HepG2 (cell line): ENCODE results near the gene ESAM. TPM values are rescaled to one million over a fixed set of nuclear protein-coding genes. Genes with fewer than 3 reads are reported as not detected.

Source experiments
- ATAC-seq: fragments of 200-7000 bp; cut with Tn5 transposase; 3 replicates; pipeline ENCODE4 v1.9.1; 2020; ENCODE audit warnings: mild to moderate bottlenecking, moderate library complexity
- BruUV-seq: library from RNA; stranded (reverse); fragments of 400-500 nt; replicated peaks from 2 replicates; lab custom pipeline; 2021; lab: Mats Ljungman, UMichigan
- CTCF ChIA-PET: fragments of 300-600 bp; formaldehyde crosslinking; extraction: SDS; loops from one replicate; lab custom pipeline; 2021; ENCODE audit warnings: low total read pairs, inconsistent platforms, low intra/inter-chr PET ratio; lab: Yijun Ruan, JAX
- POLR2A ChIA-PET: fragments of 350-600 bp; sonication (Branson Sonifier 250); formaldehyde crosslinking; loops from one replicate; lab custom pipeline; 2020; ENCODE audit warnings: antibody characterized with exemption, inconsistent platforms; lab: Yijun Ruan, JAX
- DNase-seq: peaks from one replicate; pipeline ENCODE4 v3.0.0-alpha.2; 2015; ENCODE audit warnings: low spot score
- FAIRE-seq: peaks from 3 replicates; lab custom pipeline; 2011; peaks lifted over from hg19 to GRCh38; lab: Jason Lieb, UNC
- H2AFZ ChIP-seq: one replicate; pipeline ENCODE4 v1.6.1; 2011; ENCODE audit warnings: low read length, inconsistent platforms
- H3K27ac ChIP-seq: fragments of 300-600 bp; 3 replicates; pipeline ENCODE4 v1.8.0; 2011; ENCODE audit warnings: mixed run types, mild to moderate bottlenecking, mixed read lengths, low read length, inconsistent platforms; ENCODE audit not compliant: insufficient read depth; ENCODE audit errors: extremely low read length
- H3K27me3 ChIP-seq, 2 experiments: fragments of 200-600 bp in 1 of 2; 2 replicates in 1 of 2; 3 replicates in 1 of 2; pipeline versions ENCODE4 v1.6.0 to v1.8.0; 2011; ENCODE audit warnings: low read length in 2 of 2, mild to moderate bottlenecking in 2 of 2, moderate library complexity in 2 of 2, inconsistent platforms in 1 of 2; ENCODE audit not compliant: insufficient read depth in 2 of 2, control insufficient read depth in 1 of 2
- H3K36me3 ChIP-seq, 2 experiments: fragments of 200-600 bp in 1 of 2; replicated peaks in 1 of 2; 2 replicates in 1 of 2; 3 replicates in 1 of 2; pipeline versions ENCODE4 v1.5.1 to v1.8.0; 2011; ENCODE audit warnings: low read length in 2 of 2, inconsistent platforms in 1 of 2; ENCODE audit not compliant: insufficient read depth in 2 of 2, control insufficient read depth in 1 of 2
- H3K4me1 ChIP-seq: 2 replicates; pipeline ENCODE4 v1.5.1; 2012; ENCODE audit warnings: low read length, inconsistent platforms; ENCODE audit not compliant: insufficient read depth
- H3K4me2 ChIP-seq: 2 replicates; pipeline ENCODE4 v1.6.0; 2011; ENCODE audit warnings: low read depth, low read length, inconsistent platforms
- H3K4me3 ChIP-seq, 3 experiments: fragments of 200-600 bp in 1 of 3; sonication (generic), shearing (Covaris generic) in 1 of 3; replicated peaks in 1 of 3; 2 replicates each; pipeline ENCODE4 v1.5.1; 2011 to 2016; ENCODE audit warnings: low read length in 3 of 3, inconsistent platforms in 2 of 3, low read depth in 2 of 3, mild to moderate bottlenecking in 2 of 3, control low read depth in 1 of 3, mixed read lengths in 1 of 3; ENCODE audit not compliant: insufficient read depth in 1 of 3
- H3K79me2 ChIP-seq: one replicate; pipeline ENCODE4 v1.6.1; 2011; ENCODE audit warnings: low read length, inconsistent platforms; ENCODE audit not compliant: insufficient read depth
- H3K9ac ChIP-seq: 2 replicates; pipeline ENCODE4 v1.6.0; 2011; ENCODE audit warnings: mild to moderate bottlenecking, low read depth, low read length, inconsistent platforms; ENCODE audit not compliant: insufficient read depth
- H3K9me3 ChIP-seq: 2 replicates; pipeline ENCODE4 v1.5.1; 2012; ENCODE audit warnings: mild to moderate bottlenecking, low read length
- H4K20me1 ChIP-seq: 2 replicates; pipeline ENCODE4 v1.6.0; 2011; ENCODE audit warnings: inconsistent platforms, mild to moderate bottlenecking, low read length, moderate library complexity; ENCODE audit not compliant: insufficient read depth
- NFATC3 ChIP-seq: sonication (generic); formaldehyde crosslinking; IDR thresholded peaks from 2 replicates; pipeline ENCODE4 v1.5.1; 2020; ENCODE audit warnings: mild to moderate bottlenecking, missing genetic modification reagents
- PLRG1 ChIP-seq: fragments of 450-650 bp; conservative IDR thresholded peaks from 2 replicates; pipeline ENCODE4 v1.6.1; 2016
- RARG ChIP-seq: sonication (generic); formaldehyde crosslinking; IDR thresholded peaks from 2 replicates; pipeline ENCODE4 v1.4.0; 2020; ENCODE audit warnings: low read depth, mild to moderate bottlenecking, missing genetic modification reagents
- TARDBP ChIP-seq: sonication (generic); formaldehyde crosslinking; IDR thresholded peaks from 2 replicates; pipeline ENCODE4 v1.8.0; 2022; ENCODE audit warnings: mild to moderate bottlenecking, missing genetic modification reagents
- ZKSCAN5 ChIP-seq: sonication (generic); formaldehyde crosslinking; IDR thresholded peaks from 2 replicates; pipeline ENCODE4 v1.5.1; 2020; ENCODE audit warnings: mild to moderate bottlenecking, missing genetic modification reagents
- ZNF24 ChIP-seq: fragments of 450-650 bp; IDR thresholded peaks from 2 replicates; pipeline ENCODE4 v1.6.1; 2017; ENCODE audit warnings: antibody characterized with exemption, mild to moderate bottlenecking
- WGBS: methylation state at CpG from one replicate; pipeline ENCODE4 v1.1.6; 2017; ENCODE audit warnings: low lambda C conversion rate; 5-methylcytosine and 5-hydroxymethylcytosine counted together
- in situ Hi-C: cut with HindIII; loops from 2 replicates; pipeline ENCODE4 v1.10.0; 2017; ENCODE audit warnings: low pct_unique_long_range_greater_than_20kb; ENCODE audit not compliant: extremely low pct_ligation_motif_present
- intact Hi-C: fragments of 100-400 bp; cut with micrococcal nuclease; formaldehyde crosslinking; loops from one replicate; pipeline ENCODE4 v1.10.0; 2022; ENCODE audit not compliant: unreplicated experiment
- polyA plus RNA-seq, 8 experiments: library from polyadenylated mRNA; depleted of rRNA in 3 of 8; stranded (reverse) in 7 of 8; unstranded in 1 of 8; fragments of >200 nt; fragmentation: Illumina TruSeq in 4 of 8; extraction: Trizol in 4 of 8; gene quantifications; 2 replicates each; pipeline versions ENCODE4 v1.2.1 to v1.2.3, GENCODE V29; 2011 to 2016; ENCODE audit warnings: low read depth in 4 of 8, missing spikeins in 1 of 8, mixed read lengths in 1 of 8; ENCODE audit not compliant: insufficient read depth in 1 of 8
- total RNA-seq, 5 experiments: library from RNA; depleted of rRNA; stranded (reverse); fragments of >200 nt; fragmentation: Illumina TruSeq; extraction: Trizol; gene quantifications; 2 replicates each; pipeline ENCODE4 v1.2.3, GENCODE V29; 2016; ENCODE audit warnings: low read depth in 1 of 5
- TF ChIP-seq, protein P1 (sequence below): sonication (generic); formaldehyde crosslinking; IDR thresholded peaks from 2 replicates; pipeline ENCODE4 v1.5.1; 2020; ENCODE audit warnings: missing genetic modification reagents, mild to moderate bottlenecking, borderline replicate concordance
- TF ChIP-seq, protein P2 (sequence below): IDR thresholded peaks from 2 replicates; pipeline ENCODE4 v1.6.1; 2016; ENCODE audit warnings: missing genetic modification reagents, missing compliant biosample characterization
- TF ChIP-seq, protein P3 (sequence below): sonication (generic); formaldehyde crosslinking; IDR thresholded peaks from 2 replicates; pipeline ENCODE4 v1.9.0; 2021; ENCODE audit warnings: missing genetic modification reagents, mild to moderate bottlenecking, borderline replicate concordance

ESAM gene
- total and polyA plus RNA-seq, 2 of the 13 experiments (the other 11 are each of a cell fraction or from before 2014, with no cell fraction given): 1.2 to 6.8 TPM

DNA sequence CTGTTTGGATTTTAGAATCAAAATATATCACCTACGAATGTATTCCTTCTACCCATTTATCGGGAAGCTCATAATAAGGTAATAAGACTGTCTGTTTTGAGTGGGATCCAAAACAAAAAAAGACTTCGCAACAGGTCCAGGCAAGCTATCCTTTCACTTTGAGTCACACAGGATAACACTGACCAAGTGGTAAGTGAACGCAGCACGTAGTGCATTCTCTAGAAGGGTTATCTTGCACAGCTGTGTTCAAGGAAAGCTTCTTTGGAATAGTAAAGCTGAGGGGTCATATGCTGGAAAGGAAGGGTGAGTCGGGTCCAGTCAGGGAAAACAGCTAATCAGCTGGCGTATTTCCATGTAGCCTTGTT lies 44.7 kb downstream of the ESAM start (continued):
- no peak for TF ChIP-seq PLRG1
- TF ChIP-seq NFATC3 (CRISPR knock-in tag): no peak

DNA sequence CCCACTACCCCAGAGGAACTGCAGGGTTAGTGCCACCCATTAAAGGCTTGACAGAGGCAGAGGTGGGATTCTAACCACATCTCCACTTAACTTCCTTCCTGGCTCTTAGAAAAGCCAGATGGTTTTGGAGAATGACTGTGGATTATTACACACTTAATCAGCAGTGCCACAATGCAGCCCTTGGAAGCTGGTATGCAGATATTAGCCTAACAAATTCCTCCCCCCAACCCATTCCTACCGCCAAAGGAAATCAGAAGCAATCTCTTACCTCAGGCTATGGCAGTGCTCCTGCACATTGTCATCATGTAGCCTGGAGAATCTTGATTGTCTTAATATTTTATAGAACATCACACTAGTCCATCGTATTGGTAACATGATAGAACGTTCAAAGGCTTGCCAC lies 45.5 kb downstream of the ESAM start:
- Histone ChIP-seq H3K4me3 (no peak overlapping the region), H3K4me1 (peaks cover 14% of the 10 kb centered on the region; the same call in 1 of the 2 replicates), H2AFZ (no peak overlapping the region), H3K79me2 (no peaks in the 10 kb centered on the region), H4K20me1 (no peaks in the 10 kb centered on the region), H3K9ac (no peak overlapping the region), H3K27ac (no peak overlapping the region), H3K9me3 (no peaks in the 10 kb centered on the region), H3K36me3 (no peaks in the 10 kb centered on the region), H3K4me2 (no peak overlapping the region), H3K27me3 (peaks cover 0 to 55% of the 10 kb centered on the region in 2 experiments; a peak in 4 of 5 replicates)
- ChIA-PET POLR2A (no interaction called here), CTCF (no interaction called here)
- DNase-seq (no peak), FAIRE-seq (no peak), ATAC-seq (no peak)
- intact Hi-C loops: no loop called here
- in situ Hi-C loops: no loop called here
- TF ChIP-seq, protein P1, sequence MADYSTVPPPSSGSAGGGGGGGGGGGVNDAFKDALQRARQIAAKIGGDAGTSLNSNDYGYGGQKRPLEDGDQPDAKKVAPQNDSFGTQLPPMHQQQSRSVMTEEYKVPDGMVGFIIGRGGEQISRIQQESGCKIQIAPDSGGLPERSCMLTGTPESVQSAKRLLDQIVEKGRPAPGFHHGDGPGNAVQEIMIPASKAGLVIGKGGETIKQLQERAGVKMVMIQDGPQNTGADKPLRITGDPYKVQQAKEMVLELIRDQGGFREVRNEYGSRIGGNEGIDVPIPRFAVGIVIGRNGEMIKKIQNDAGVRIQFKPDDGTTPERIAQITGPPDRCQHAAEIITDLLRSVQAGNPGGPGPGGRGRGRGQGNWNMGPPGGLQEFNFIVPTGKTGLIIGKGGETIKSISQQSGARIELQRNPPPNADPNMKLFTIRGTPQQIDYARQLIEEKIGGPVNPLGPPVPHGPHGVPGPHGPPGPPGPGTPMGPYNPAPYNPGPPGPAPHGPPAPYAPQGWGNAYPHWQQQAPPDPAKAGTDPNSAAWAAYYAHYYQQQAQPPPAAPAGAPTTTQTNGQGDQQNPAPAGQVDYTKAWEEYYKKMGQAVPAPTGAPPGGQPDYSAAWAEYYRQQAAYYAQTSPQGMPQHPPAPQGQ (CRISPR knock-in tag): no peak
- TF ChIP-seq, protein P2, sequence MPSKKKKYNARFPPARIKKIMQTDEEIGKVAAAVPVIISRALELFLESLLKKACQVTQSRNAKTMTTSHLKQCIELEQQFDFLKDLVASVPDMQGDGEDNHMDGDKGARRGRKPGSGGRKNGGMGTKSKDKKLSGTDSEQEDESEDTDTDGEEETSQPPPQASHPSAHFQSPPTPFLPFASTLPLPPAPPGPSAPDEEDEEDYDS (CRISPR knock-in tag): no peak
- 63% methylated on average over 3 of the region's 3 CpGs for whole genome bisulfite sequencing
- BruUV-seq: no TSS peak

DNA sequence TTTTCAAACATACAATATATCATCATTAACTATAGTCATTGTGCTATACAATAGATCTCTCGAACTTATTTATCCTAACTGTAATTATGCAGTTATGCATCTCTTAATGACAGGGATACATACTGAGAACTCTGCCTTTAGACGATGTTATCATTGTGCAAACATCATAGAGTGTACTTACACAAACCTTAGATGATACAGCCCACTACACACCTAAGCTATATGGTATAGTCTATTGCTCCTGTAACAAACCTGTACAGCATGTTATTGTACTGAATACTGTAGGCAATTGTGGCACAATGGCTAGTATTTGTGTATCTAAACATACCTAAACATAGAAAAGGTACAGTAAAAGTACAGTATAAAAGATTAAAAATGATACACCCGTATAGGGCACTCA lies 49.7 kb downstream of the ESAM start:
- no peak for FAIRE-seq
- 7% methylated on average over 3 of the region's 3 CpGs for WGBS
- in situ Hi-C loops: no loop called here
- H3K9ac ChIP-seq: no peak overlapping the region
- H3K27ac ChIP-seq: no peak overlapping the region
- H3K4me1 ChIP-seq: peaks cover under 1% of the 10 kb centered on the region; the same call in 1 of the 2 replicates
- intact Hi-C loops: no loop called here
- H4K20me1 ChIP-seq: no peaks in the 10 kb centered on the region
- POLR2A ChIA-PET: no interaction called here
- TF ChIP-seq ZKSCAN5: no peak
- TF ChIP-seq, protein P3, sequence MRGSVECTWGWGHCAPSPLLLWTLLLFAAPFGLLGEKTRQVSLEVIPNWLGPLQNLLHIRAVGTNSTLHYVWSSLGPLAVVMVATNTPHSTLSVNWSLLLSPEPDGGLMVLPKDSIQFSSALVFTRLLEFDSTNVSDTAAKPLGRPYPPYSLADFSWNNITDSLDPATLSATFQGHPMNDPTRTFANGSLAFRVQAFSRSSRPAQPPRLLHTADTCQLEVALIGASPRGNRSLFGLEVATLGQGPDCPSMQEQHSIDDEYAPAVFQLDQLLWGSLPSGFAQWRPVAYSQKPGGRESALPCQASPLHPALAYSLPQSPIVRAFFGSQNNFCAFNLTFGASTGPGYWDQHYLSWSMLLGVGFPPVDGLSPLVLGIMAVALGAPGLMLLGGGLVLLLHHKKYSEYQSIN (CRISPR knock-in tag): no peak
- TF ChIP-seq TARDBP: no peak
- TF ChIP-seq ZNF24: no peak
- TF ChIP-seq RARG: no peak
- TF ChIP-seq, all 625 proteins: peak for 0
- no peak overlapping the region for H2AFZ ChIP-seq
- no TSS peak for BruUV-seq
- H3K27me3 ChIP-seq: peaks cover 0 to 30% of the 10 kb centered on the region in 2 experiments; a peak in 3 of 5 replicates
- no peaks in the 10 kb centered on the region for H3K36me3 ChIP-seq
- H3K4me3 ChIP-seq: no peak overlapping the region
- CTCF ChIA-PET: no interaction called here
- no peaks in the 10 kb centered on the region for H3K79me2 ChIP-seq
- no peak for DNase-seq
- no peaks in the 10 kb centered on the region for H3K9me3 ChIP-seq
- no peak for ATAC-seq
- H3K4me2 ChIP-seq: no peak overlapping the region
